ENCODE measurements around the gene BMERB1.

- TF ChIP-seq POLR2AphosphoS5 (IDR thresholded peaks at IDR 0.05) = no peak
- TF ChIP-seq, protein P1, sequence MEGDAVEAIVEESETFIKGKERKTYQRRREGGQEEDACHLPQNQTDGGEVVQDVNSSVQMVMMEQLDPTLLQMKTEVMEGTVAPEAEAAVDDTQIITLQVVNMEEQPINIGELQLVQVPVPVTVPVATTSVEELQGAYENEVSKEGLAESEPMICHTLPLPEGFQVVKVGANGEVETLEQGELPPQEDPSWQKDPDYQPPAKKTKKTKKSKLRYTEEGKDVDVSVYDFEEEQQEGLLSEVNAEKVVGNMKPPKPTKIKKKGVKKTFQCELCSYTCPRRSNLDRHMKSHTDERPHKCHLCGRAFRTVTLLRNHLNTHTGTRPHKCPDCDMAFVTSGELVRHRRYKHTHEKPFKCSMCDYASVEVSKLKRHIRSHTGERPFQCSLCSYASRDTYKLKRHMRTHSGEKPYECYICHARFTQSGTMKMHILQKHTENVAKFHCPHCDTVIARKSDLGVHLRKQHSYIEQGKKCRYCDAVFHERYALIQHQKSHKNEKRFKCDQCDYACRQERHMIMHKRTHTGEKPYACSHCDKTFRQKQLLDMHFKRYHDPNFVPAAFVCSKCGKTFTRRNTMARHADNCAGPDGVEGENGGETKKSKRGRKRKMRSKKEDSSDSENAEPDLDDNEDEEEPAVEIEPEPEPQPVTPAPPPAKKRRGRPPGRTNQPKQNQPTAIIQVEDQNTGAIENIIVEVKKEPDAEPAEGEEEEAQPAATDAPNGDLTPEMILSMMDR (IDR thresholded peaks at IDR 0.05) = no peak
- TF ChIP-seq POLR2A (IDR thresholded peaks at IDR 0.05; ENCODE audit: low read depth) = no peak
- no peak for TF ChIP-seq EP300 (IDR thresholded peaks at IDR 0.05)
Measured at GRCh38 chr16:15621889-15622288, 187.5 kb downstream of the BMERB1 start.
